Measurements from ENCODE around the gene RNF38. TPM values are rescaled to one million over a fixed set of nuclear protein-coding genes. Genes with fewer than 3 reads are reported as not detected.

RNF38 gene
- total RNA-seq, 1 donor from 2014 or later = 39.6 TPM

- H3K4me3 ChIP-seq (ENCODE audit: insufficient read depth, low read depth, low read length) = no peak overlapping the region
- H3K27ac ChIP-seq (ENCODE audit: low read depth, low read length) = no peak overlapping the region
- no peaks in the 10 kb centered on the region for H3K36me3 ChIP-seq (ENCODE audit: insufficient read depth, low read length)
- no peaks in the 10 kb centered on the region for H3K27me3 Mint-ChIP-seq (ENCODE audit: low read depth, unreplicated experiment)
- H3K4me1 Mint-ChIP-seq (ENCODE audit: low read depth, unreplicated experiment) = peaks cover 2% of the 10 kb centered on the region
- H3K4me3 Mint-ChIP-seq (ENCODE audit: unreplicated experiment) = no peak overlapping the region
- H3K79me2 ChIP-seq (ENCODE audit: insufficient read depth, low read length) = peaks cover 3% of the 10 kb centered on the region
- H3K4me2 ChIP-seq (ENCODE audit: low read length) = no peak overlapping the region
- peak; percentile 63 for FAIRE-seq
- no peak overlapping the region for H2AFZ ChIP-seq (ENCODE audit: low read depth, low read length)
- no peaks in the 10 kb centered on the region for H3K27me3 ChIP-seq (ENCODE audit: insufficient read depth, low read length)
- no peaks in the 10 kb centered on the region for H3K36me3 Mint-ChIP-seq (ENCODE audit: low read depth, unreplicated experiment)
- peak; percentile 98 for TF ChIP-seq CTCF (IDR thresholded peaks at IDR 0.05; ENCODE audit: insufficient read depth, low read depth, low read length)
- TF ChIP-seq EZH2 (IDR thresholded peaks at IDR 0.05; ENCODE audit: insufficient read depth, low read length) = no peak
- no peaks in the 10 kb centered on the region for H3K4me1 ChIP-seq (ENCODE audit: insufficient read depth, low read length)
- DNase-seq (ENCODE audit: low read depth) = no peak
- H3K27ac Mint-ChIP-seq (ENCODE audit: unreplicated experiment) = no peak overlapping the region
- H4K20me1 ChIP-seq (ENCODE audit: insufficient read depth, low read length) = peaks cover 28% of the 10 kb centered on the region
- H3K9ac ChIP-seq (ENCODE audit: low read length) = no peak overlapping the region
- H3K9me3 Mint-ChIP-seq (ENCODE audit: unreplicated experiment) = no peaks in the 10 kb centered on the region
- H3K9me3 ChIP-seq (ENCODE audit: insufficient read depth, low read depth, low read length) = no peaks in the 10 kb centered on the region
Measured at GRCh38 chr9:36407122-36407723, 7.2 kb upstream of the RNF38 start.

GRCh38 chr9:36402536-36402935 lies 2.5 kb upstream of the RNF38 start:
- FAIRE-seq (no peak), DNase-seq (ENCODE audit: low read depth) (no peak)
- no peak overlapping the region for H2AFZ ChIP-seq (ENCODE audit: low read depth, low read length)
- no peaks in the 10 kb centered on the region for H3K27me3 ChIP-seq (ENCODE audit: insufficient read depth, low read length)
- no peaks in the 10 kb centered on the region for H3K9me3 ChIP-seq (ENCODE audit: insufficient read depth, low read depth, low read length)
- Mint-ChIP-seq H3K4me1 (ENCODE audit: low read depth, unreplicated experiment) (peaks cover 16% of the 10 kb centered on the region), H3K27me3 (ENCODE audit: low read depth, unreplicated experiment) (no peaks in the 10 kb centered on the region), H3K9me3 (ENCODE audit: unreplicated experiment) (no peaks in the 10 kb centered on the region), H3K27ac (ENCODE audit: unreplicated experiment) (no peak overlapping the region), H3K36me3 (ENCODE audit: low read depth, unreplicated experiment) (no peaks in the 10 kb centered on the region), H3K4me3 (ENCODE audit: unreplicated experiment) (peak overlapping the region; percentile 23)
- H3K9ac ChIP-seq (ENCODE audit: low read length) = no peak overlapping the region
- no peaks in the 10 kb centered on the region for H3K36me3 ChIP-seq (ENCODE audit: insufficient read depth, low read length)
- H3K4me1 ChIP-seq (ENCODE audit: insufficient read depth, low read length) = peaks cover 16% of the 10 kb centered on the region
- no peak overlapping the region for H3K4me3 ChIP-seq (ENCODE audit: insufficient read depth, low read depth, low read length)
- H3K4me2 ChIP-seq (ENCODE audit: low read length) = no peak overlapping the region
- H3K27ac ChIP-seq (ENCODE audit: low read depth, low read length) = no peak overlapping the region
- peaks cover 33% of the 10 kb centered on the region for H4K20me1 ChIP-seq (ENCODE audit: insufficient read depth, low read length)
- TF ChIP-seq EZH2 (IDR thresholded peaks at IDR 0.05; ENCODE audit: insufficient read depth, low read length) (no peak), CTCF (IDR thresholded peaks at IDR 0.05; ENCODE audit: insufficient read depth, low read depth, low read length) (no peak)
- H3K79me2 ChIP-seq (ENCODE audit: insufficient read depth, low read length) = peaks cover 35% of the 10 kb centered on the region

- Histone ChIP-seq H3K4me3 (ENCODE audit: insufficient read depth, low read depth, low read length) (no peak overlapping the region), H3K27ac (ENCODE audit: low read depth, low read length) (no peak overlapping the region), H3K9ac (ENCODE audit: low read length) (peak overlapping the region; percentile 95), H3K36me3 (ENCODE audit: insufficient read depth, low read length) (no peaks in the 10 kb centered on the region), H3K9me3 (ENCODE audit: insufficient read depth, low read depth, low read length) (no peaks in the 10 kb centered on the region), H3K79me2 (ENCODE audit: insufficient read depth, low read length) (peaks cover 40% of the 10 kb centered on the region), H3K4me1 (ENCODE audit: insufficient read depth, low read length) (peaks cover 16% of the 10 kb centered on the region), H4K20me1 (ENCODE audit: insufficient read depth, low read length) (peaks cover 31% of the 10 kb centered on the region), H3K4me2 (ENCODE audit: low read length) (peak overlapping the region; percentile 96), H3K27me3 (ENCODE audit: insufficient read depth, low read length) (no peaks in the 10 kb centered on the region), H2AFZ (ENCODE audit: low read depth, low read length) (no peak overlapping the region)
- H3K27ac Mint-ChIP-seq (ENCODE audit: unreplicated experiment) = no peak overlapping the region
- TF ChIP-seq EZH2 (IDR thresholded peaks at IDR 0.05; ENCODE audit: insufficient read depth, low read length) = no peak
- peak overlapping the region; percentile 86 for H3K4me3 Mint-ChIP-seq (ENCODE audit: unreplicated experiment)
- no peaks in the 10 kb centered on the region for H3K9me3 Mint-ChIP-seq (ENCODE audit: unreplicated experiment)
- no peak for DNase-seq (ENCODE audit: low read depth)
- H3K4me1 Mint-ChIP-seq (ENCODE audit: low read depth, unreplicated experiment) = peaks cover 16% of the 10 kb centered on the region
- no peak for FAIRE-seq
- H3K36me3 Mint-ChIP-seq (ENCODE audit: low read depth, unreplicated experiment) = no peaks in the 10 kb centered on the region
- no peaks in the 10 kb centered on the region for H3K27me3 Mint-ChIP-seq (ENCODE audit: low read depth, unreplicated experiment)
Measured at GRCh38 chr9:36401897-36402480, 1.9 kb upstream of the RNF38 start.
